ENCODE measurements around the gene ACOT12.

DNA sequence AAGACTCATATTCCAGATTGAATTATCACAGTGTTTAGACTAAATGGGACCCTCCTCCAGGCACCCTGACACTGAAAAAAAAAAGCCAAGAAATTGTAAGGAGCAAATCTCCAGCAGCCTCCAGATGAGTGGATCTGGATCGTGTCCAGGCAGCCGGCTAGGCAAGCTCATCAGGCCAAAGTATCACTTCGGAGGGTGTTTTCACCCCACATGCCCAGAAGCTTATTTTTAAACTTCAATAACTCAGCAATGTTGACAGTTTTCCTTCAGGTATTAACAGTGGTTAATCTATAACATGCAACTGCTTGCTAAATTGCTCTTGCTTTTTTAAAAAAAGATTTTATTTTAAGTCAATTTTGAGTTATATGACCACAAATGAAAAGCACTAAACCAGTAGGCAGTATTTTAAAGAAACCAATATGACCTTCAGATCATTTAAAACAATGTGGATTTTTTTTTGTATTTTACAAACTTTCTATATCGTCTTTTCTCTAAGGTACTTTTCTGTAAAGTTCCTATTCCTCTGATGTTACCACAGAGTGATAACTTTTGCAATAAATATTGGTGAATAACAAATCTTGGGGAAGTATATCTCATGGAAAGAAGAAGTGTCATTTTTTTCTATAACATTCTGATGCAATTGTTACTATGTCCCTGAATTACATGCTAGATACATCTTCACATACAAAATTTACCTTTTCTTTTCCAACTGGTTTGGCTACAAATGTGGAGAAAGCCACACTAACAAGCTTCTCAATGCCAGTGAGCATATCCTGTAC, 30.7 kb downstream of the ACOT12 start:
- TF ChIP-seq, protein P1, sequence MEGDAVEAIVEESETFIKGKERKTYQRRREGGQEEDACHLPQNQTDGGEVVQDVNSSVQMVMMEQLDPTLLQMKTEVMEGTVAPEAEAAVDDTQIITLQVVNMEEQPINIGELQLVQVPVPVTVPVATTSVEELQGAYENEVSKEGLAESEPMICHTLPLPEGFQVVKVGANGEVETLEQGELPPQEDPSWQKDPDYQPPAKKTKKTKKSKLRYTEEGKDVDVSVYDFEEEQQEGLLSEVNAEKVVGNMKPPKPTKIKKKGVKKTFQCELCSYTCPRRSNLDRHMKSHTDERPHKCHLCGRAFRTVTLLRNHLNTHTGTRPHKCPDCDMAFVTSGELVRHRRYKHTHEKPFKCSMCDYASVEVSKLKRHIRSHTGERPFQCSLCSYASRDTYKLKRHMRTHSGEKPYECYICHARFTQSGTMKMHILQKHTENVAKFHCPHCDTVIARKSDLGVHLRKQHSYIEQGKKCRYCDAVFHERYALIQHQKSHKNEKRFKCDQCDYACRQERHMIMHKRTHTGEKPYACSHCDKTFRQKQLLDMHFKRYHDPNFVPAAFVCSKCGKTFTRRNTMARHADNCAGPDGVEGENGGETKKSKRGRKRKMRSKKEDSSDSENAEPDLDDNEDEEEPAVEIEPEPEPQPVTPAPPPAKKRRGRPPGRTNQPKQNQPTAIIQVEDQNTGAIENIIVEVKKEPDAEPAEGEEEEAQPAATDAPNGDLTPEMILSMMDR (optimal IDR thresholded peaks at IDR 0.05 in 1 of 3, IDR thresholded peaks at IDR 0.05 in 1 of 3, conservative IDR thresholded peaks at IDR 0.05 in 1 of 3; ENCODE audit: extremely low read depth in 1 of 3, insufficient read depth in 2 of 3, low read length in 3 of 3), result no peak
- TF ChIP-seq EZH2 (IDR thresholded peaks at IDR 0.05; ENCODE audit: low read length), result no peak

All from keratinocyte (primary cell).